Stimulated activated CD4-positive, alpha-beta T cell treated with anti-CD3 and anti-CD28 coated beads, Interleukin-1b, Interleukin-23, amount 100 ng/mL, for 48 hours (primary cell): Measurements from ENCODE around the gene PNKP.

Source experiments
- DNase-seq: peaks from one replicate; pipeline ENCODE4 v3.0.0-alpha.2; 2020

Gene PNKP

DNA sequence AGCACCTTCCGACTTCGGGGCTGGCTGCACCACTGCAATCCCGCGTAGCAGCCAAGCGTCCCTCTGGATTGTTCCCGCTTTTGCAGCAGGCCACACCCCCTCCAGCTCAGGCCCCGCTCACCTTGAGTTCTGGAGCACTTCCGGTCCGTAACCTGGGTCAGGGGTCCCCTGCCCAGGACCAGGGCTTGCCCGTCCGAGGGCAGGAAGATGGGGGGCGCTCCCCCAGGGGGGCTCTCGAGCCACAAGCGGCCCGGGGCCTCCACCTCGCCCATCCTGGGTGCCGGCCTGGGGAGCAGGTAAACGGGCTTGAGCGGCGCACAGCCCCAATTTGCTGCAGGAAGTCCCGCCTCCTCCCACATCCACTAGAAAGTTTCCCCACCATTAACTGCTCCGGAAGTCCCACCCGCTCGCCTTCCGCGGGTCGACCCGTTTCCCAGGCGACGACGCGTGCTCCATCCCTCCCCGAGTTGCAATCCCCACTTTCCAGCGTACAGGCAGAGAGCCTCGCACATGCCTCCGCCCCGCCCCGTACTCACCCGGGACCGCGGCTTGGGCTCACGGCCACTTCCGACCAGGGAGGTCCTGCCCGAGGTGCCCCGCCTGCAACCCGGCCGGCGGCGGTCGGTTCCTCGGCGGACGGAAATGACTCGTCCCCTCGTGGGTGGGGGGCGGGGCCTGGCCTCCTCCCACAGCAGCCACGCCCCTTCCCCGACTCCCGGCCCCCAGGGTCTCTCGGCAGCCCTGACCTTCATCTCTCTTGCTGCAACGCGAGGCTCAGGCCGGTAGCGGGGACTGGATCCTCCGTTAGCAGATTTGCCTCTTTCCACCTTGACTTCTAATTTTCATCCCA, at the start of gene PNKP:
Gene PNKP, minus strand, starts transcription at position 644 of the 850 bp plus-strand sequence. Its CDS starts 372 bp downstream, at position 272.
- peak; percentile 93 for DNase-seq

DNA sequence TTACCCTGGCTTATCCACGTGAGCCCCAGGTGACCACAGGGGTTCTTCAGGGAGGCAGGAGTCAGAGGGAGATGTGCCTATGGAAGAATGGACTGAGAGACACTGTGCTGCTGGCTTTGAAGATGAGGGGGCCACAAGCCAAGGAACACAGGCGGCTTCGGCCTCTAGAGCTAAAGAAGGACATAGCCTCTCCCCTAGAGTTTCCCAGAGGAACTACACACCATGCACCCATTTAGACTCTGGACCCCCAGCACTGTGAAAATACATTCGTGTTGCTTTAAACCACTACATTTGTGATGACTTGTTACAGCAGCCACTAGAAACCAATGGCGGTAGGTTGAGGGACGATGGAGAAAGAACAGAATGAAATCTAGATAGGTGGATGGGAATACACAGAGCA, 47.9 kb upstream of the PNKP start:
- no peak for DNase-seq

DNA sequence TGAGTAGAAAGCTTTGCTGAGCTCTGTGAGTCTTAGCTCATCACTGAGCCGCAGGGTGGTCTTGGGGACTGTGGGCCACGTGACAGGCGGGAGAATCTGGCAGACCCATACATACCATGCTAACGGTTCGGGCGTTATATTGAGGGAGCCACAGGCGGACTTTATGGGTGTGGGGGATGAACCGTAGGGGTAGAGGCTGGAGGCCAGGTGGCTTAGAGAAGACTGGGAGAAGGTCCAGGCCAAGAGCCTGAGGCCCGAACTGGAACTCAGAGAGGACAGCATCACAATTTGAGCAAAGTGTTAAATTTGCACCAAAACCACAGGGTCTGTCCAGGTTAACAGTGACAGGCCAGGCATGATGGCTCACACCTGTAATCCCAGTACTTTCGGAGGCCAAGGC, 46.3 kb upstream of the PNKP start:
- DNase-seq: no peak

DNA sequence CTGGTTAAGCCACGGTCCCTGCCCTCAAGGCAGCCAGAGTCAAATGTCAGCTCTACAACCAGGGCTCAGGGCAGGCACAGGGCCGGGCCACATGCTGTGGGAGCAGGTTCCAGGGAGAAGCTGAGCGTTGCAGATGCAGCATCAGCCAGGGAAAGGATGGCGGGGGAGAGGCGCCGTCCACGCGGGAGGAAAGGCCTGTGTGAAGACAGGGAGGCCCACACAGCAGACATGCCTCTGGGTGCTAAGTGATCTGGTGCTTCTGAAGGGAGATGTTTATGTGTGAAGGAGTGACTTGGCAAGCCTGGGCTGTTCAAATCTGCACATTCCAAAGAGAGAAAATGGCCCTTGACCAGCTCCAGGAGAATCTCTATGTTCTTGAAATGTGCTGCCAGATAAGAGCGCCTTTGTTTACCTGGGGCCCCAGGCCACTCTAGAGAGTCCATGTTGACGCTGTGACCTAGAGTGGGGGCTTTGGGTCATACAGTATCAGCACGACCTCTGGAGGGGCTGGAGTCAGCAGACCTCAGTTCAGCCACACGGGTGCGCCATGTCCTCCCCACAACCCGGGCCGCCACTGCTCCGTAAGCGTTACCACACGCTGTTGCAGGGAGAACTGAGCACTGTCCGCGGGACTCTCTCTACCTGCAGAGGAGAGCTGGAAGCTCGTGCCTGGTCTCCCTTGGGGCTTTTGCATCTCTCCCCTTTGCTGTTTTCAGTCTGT, 45.7 kb upstream of the PNKP start:
- no peak for DNase-seq

DNA sequence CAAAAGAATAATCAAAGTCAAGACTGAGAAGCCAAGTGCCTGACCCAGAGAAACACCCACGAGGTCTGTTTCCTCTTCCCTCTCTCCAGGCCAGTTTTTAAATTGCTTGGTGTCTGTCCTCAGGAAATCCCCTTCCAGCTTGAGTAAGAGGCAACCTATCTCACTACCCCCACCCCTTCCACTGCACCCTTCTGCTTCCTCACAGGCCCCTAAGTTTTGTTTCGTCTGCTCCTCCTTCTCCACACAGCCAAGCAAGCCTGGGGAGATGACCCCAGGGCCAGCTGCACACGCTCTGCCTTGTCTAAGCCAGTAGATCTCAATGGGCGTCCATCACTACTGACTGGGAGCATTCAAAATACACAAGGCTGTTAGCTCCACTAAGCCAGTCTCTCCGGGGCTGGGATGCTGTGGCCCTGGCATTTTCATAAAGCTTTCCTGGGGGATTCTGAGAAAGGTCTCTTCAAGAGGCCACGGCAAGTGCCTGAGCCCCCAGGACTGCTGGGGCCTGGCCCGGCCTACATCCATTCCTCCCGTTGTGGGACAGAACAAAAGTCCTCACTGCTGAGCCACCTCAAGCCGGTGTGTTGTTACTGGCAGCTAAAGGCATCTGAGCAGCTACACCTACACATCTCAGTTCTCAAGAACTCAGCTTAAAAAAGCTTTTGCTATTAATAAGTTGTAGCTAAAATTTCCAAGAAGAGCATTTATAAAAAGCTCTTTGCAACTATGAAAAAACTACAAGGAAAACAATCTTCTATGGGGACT, 44.2 kb upstream of the PNKP start:
- peak; percentile 39 for DNase-seq

DNA sequence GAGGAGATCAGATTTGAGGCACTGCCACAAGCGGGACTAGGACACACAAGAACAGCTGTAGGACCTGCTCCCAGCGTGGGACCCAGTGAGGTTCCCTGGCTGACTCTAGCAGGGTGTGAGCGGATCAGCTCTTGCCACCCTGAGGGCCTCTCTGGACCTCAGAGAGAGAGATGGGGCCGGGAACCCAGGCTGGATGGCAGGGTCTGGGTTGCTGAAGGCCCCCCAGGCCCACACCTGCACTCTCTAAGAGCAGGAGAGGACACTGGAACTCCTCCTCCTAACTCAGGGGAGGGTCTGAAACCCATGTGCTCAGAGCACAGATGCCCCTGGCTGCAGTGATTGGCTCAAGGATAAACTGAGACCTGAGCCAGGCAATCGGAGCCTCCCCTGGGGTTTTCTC, 42.8 kb upstream of the PNKP start:
- DNase-seq: no peak

DNA sequence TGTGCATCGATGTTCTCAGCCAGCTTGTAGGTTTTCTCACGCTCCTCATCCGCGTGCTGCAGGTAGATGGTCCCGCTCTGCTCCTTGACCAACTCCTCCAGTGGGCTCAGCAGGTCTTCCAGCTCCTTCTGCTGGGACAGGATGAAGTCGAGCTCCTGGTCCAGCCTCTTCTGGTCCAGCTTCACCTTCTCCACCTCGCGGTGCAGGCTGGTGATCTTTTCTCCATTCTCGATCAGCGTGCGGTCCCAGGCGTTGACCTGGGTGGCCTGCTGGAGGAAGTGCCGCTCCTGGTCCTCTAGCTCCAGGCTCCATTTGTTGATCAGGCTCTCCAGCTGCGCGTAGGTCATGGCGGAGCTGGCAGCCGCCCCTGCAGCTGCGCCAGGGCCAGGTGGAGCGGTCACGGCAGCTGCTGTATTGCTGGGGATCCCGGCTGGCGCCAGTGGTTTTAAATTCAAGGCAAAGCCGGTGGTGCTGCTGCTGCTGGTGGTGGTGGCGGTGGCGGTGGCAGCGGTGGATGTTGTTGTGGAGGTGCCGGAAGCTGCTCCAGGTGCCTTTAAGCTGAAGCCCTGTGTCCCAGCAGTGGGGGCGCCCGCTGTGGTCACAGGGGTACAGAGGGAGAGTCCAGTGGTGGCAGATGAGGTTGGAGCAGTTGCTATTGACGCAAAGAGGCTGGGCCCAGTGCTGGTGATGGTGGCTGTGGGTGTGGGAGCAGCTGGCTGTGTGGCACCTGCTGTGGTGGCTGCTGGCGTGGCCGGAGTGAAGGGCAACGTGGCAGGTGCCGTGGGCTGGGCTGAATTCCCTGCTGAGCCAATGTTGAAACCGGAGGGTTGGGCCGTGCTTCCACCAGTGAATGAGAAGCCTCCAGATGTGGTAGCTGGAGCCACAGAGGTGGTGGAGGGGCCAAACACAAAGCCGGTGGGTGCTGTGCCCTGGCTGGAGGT, 41.4 kb upstream of the PNKP start:
- DNase-seq: no peak

DNA sequence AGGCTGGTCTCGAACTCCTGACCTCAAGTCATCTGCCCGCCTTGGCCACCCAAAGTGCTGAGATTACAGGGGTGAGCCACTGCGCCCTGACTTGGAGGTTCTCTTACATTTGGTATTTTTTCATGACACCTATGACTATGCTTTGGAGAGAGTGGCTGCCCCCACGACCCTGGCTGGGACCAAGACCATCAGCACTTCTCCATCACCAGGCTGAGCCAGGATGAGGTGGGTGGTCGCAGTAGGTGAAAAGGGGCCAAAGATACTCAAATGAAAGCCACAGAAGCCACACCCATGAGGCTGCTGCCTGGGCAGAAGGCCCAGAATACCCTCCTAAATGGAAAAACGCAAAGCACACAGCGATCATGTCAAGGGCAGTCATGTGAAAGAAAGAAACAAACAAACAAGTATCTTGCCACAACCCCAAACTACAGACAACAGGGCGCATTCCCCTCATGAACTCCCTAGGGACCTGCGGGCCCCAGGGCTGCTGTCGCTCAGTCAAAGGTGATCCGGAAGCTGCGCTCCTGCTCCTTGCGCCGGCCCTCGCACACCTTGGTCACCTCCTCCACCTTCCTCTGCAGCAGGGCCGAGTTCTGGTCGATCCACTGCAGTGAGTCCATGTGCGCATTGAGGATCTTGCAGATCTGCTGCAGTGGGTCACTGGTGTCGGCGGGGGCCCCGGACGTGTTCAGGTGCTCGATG, 40.5 kb upstream of the PNKP start:
- no peak for DNase-seq

DNA sequence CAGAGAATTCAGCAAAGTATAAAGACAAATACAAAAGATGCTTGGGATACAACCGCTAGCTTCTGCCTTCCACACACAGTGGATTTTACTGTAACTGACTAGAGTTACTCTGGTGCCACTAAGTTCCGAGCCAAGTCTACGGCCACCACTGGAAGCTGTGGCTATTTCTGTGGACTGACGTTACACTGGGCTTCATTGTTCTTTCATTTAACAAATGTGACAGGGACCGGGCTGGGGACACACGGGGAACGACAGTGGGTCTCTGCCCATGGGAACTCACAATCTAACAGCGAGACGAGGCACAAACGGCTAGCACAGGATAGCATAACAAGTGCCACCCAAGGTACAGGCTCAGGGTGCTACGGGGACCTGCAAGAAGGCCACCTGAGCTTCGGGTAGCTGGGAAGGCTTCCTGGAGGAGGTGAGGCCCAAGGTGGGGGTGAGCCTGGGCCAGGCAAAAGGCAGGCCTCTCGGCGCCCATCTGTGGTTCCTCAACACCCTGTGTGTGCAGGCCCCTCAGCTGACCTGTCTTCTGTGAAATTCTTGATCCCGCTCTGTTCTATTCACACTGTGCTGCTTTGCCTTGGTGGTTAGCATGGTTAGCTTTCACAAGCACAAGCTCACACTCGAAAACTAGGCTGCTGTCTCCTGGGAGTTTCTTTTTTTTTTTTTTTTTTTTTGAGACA, 39.6 kb upstream of the PNKP start:
- no peak for DNase-seq

DNA sequence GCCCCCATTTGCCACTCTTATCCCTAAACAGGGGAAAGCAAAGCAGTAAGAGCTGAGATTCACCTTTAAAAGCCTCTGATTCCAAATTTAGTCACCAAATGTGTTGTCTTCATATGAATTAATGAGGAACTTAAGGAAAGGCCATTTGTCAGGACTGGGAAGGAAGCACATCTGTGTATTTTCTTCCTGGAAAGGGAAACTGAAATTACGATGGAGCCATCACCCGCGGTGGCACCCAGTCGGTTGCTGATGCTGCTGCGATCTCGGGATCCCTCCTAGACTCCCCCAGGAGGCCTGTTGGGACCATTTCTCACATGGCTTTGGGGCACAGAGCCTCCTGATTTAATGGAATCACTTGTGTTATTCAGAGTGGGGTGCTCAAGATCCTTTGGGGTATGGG, 36.8 kb upstream of the PNKP start:
- DNase-seq: no peak

DNA sequence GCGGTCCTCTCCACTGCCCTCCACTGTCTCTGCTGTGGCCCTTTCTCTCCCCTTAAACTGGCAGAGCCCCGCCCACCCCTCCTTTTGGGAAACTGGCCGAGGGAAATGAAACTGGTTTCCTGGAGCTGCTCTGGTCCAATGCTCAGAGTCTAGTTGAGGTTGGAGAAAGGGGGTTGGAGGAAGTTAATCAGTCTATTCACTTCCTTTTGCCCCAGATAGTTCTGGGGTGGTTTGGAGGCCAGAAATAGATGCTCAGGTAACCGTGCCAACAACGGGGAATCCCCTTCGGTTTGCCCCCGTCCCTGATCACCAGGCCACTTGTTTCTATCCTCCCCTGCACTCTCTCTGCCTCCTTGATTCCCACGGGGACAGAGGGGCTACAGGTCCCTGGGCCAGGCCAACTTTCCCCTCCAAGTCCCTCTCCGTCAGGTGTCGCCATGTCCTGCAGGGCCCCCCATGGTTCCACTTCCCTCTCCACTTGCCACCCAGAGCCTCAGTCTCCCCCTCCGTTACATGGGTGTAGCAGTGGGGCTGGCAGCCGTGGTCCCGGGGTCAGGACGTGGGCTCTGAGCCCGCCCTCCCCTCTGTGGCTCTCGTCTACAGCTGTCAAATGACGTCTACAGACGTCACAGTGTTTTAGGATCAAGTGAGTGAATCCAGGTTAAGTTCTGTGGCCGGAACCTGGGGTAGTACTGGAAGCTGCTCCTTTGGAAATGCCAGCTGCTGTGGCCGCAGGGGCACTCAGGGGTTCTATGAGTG, 29.7 kb upstream of the PNKP start, which contains the start of gene IL4I1:
Gene IL4I1, minus strand, starts transcription at position 25 of the 759 bp plus-strand sequence. CDS start 727 bp downstream, outside the sequence.
- DNase-seq: peak; percentile 64

DNA sequence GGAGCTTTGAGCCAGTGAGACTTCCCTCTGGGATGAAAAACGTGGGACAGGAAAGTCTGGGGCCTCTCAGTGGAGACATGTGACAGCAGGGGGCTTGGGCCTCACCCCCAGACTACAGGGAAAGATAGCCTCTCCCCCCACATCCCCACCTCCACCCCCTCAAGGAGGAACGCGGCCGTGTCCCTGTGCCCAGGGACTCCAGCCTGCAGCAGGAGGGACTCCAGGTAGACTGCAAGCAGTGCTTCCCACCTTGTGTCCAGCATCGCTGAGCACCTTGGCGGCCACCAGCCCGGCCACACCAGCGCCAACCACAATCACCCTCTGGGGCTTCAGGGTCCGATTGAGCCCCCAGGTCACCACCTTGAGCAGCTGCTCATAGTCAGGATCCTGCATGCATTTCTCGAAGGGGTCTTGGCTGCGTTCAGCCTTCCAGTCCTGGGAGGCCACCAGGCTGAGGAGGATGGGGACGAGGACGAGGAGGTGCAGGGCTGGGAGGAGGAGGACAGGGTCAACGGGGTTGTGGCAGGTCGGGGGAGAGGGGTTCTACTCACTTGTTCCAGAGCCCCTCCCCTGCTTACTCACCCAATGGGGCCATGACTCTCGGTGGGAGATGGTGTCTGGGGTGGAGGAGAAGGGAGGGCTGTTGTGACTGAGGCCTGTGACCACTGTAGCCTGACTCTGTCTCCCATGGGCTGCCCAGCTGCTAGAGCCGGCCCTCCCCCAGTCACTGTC, 28.4 kb upstream of the PNKP start:
- DNase-seq: peak; percentile 58

DNA sequence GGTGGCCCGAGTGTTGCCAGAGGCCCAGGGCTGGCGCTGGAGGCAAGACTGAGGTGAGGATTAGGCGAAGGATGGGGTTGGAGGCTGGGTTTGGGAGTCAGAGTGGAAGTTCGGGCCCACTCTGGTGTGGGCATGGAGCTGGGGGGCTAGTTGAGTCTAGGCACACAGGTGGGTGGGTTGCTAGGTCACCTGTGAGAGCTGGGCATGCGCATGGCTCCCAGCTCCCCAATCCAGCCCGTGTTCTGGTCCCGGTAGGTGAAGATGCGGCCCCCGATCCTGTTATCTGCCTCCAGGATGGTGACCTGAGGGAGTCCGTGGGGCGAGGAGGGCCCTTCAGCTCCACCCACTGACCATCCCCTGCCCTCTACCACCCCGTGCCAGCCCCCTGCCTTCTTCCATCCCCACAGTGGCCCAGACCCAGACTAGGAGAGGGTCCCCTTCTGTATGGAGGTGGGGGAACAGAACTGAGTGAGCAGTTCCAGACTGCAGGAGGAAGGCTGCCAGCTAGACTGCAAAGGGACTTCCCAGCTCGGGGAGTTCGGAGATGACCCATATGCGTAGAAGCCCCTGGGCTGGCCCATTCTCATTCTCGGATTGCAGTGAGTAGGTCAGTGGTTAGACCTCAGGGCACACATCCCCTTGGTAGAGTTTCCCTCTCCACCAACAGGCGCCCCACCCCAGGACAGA, 27.6 kb upstream of the PNKP start:
- peak; percentile 62 for DNase-seq

DNA sequence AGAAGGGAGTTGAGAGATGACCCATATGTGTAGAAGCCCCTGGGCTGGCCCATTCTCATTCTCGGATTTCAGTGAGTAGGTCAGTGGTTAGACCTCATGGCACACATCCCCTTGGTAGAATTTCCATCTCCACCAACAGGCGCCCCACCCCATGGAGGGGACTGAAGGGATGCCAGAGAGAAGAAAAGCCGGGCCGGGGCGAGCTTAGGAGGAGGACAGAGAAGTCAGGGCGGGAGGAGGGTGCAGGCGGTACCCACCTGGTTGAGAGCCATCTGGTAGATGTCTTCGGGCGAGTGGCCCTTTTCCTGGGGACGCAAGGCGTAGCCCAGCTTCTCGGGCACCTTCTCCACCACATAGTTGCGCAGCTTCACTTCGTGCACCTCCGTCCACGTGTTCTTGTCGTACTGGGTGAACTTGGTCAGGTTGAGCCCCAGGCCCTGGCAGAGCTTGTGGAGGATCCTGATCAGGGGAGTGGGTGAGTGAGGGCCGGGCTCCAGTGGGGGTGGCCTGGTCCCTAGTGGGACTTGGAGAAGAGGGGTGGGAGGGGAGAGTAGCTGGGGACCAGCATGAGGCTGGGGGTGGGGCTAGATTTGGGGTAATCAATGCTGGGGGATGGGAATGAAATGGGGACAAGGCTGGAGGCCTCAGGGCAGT, 26.8 kb upstream of the PNKP start:
- DNase-seq: no peak

DNA sequence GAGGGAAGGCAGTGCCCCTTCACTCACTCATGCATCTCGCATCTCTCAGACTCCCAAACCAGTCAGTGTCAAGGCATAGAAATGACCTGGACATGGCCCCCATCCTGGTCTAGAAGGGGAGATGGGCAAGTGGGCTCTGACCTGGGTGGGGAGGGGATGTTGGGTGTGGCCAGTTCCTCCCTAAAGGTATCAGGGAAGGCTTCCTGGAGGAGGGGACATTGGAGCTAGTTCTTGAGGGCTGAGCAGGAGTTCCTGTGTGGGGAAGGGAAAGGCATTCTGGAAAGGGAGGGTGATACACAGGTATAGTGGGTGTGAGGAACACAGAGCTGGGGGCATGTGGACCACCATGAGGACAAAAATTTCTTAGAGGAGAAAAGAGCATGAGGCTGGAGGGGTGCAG, 25.3 kb upstream of the PNKP start:
- no peak for DNase-seq

DNA sequence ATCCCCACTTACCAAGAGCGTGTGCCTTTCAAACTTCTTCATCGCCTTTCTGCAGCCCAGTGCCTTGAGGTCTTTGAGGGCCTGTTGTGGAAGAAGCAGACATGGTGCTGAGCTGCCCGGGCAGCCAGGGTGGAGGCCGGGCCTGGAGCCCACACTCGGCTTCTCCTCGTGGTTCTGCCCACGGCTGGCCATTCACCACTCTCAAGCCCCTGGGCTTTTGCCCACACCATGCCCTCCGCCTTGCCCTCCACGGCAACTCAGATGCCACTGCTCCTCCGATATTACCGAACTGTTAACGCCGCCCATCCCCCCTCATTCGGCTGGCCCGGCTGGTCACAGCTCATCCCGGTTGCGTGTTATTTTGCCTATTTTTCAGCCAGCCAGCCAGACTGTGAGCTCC, 24.0 kb upstream of the PNKP start:
- DNase-seq: no peak

DNA sequence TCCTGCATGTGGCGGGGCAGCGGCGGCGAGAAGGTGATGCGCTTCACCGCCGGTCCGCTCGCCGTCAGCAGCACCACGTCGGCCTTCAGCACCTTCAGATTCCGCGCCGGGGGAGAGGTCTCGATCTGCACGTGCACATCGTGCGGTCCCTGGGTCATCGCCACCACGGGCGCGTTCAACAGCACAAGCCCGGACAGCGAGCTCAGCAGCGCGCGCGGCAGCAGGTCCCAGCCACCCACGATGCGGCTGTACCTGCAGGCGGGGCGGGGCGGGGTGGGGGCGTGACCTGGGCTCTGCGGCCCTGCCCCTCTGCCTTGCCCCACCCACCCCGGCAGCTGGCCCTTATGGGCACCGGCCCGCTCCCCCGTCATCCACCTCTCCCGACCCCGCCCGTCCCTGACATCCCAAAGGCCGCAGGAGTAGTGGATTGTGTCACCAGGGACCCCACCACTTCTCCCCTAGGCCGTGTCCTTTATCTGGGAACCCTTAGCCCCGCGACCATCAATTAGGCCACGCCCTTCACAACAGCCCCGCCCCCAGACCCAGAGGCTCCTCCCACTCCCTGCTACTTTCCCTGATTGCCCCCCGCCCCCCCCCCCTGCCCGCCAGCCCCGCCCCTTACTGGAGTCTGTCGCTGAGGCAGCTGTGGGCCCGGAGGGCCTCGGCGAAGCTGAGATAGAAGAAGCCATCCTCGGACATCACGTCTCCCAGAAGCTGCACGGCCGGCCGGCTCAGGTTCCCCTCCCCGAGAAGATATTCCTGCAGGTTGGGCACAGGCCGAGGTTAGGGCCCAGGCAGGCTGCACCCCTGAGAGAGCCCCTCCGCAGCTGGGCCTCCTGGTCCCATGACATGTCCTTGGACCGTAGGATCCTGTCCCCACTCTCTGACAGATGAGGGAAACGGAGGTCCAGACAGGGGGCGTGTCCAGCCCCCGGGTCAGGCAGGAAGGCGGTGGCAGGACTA, 23.3 kb upstream of the PNKP start:
- DNase-seq: peak; percentile 65
